Vagina (tissue), 2 donors: ENCODE data around the gene ODAD3.

Source experiments
- POLR2A ChIP-seq, 2 donors: fragments of 450-650 bp; IDR thresholded peaks; one replicate each; pipeline ENCODE4 v1.6.1; 2017; ENCODE audit warnings: antibody characterized with exemption in 2 of 2, mild to moderate bottlenecking in 2 of 2, moderate library complexity in 2 of 2
- POLR2AphosphoS5 ChIP-seq, 2 donors: sonication (generic); formaldehyde crosslinking; IDR thresholded peaks; one replicate each; pipeline ENCODE4 v1.9.0; 2017; ENCODE audit warnings: antibody characterized with exemption in 2 of 2, mild to moderate bottlenecking in 2 of 2, low read depth in 1 of 2; ENCODE audit not compliant: insufficient read depth in 1 of 2
- TF ChIP-seq, protein P1 (sequence below), 3 experiments: fragments of 450-650 bp in 2 of 3; fragments of 200-600 bp in 1 of 3; sonication (generic) in 1 of 3; IDR thresholded peaks; one replicate each; pipeline ENCODE4 v1.5.1; 2017 to 2019; ENCODE audit warnings: antibody characterized with exemption in 3 of 3, mild to moderate bottlenecking in 2 of 3, moderate library complexity in 2 of 3

DNA sequence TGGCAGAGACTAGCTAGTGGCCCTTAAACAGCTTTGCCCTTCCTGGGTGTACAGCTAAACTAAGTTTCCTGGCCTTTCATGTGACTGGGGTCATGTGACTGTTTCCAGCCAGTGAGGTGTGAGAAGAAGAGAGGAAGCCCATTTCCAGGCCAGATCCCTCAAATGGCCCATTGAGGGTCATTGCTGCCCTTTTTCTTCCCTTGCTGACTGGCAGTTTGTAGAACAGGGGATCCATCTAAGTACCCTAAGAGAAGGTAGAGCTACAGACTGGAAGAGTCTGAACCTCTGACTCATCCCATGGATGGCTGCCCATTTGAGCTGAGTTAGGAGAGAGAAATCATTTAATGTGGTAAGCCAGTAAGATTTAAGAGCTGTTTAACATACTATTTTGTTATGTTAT, 57.7 kb downstream of the ODAD3 start:
- TF ChIP-seq, protein P1, sequence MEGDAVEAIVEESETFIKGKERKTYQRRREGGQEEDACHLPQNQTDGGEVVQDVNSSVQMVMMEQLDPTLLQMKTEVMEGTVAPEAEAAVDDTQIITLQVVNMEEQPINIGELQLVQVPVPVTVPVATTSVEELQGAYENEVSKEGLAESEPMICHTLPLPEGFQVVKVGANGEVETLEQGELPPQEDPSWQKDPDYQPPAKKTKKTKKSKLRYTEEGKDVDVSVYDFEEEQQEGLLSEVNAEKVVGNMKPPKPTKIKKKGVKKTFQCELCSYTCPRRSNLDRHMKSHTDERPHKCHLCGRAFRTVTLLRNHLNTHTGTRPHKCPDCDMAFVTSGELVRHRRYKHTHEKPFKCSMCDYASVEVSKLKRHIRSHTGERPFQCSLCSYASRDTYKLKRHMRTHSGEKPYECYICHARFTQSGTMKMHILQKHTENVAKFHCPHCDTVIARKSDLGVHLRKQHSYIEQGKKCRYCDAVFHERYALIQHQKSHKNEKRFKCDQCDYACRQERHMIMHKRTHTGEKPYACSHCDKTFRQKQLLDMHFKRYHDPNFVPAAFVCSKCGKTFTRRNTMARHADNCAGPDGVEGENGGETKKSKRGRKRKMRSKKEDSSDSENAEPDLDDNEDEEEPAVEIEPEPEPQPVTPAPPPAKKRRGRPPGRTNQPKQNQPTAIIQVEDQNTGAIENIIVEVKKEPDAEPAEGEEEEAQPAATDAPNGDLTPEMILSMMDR (IDR thresholded peaks at IDR 0.05) = no peak
- TF ChIP-seq POLR2A (IDR thresholded peaks at IDR 0.05) = no peak
- peak in 1 of 2 donors; percentile 22 for TF ChIP-seq POLR2AphosphoS5 (IDR thresholded peaks at IDR 0.05; ENCODE audit: insufficient read depth in 1 of 2, low read depth in 1 of 2)
